Sigmoid colon (tissue), 4 donors: Measurements from ENCODE around the gene TSPYL4.

Experiments
- EP300 ChIP-seq, 4 donors: sonication (generic); formaldehyde crosslinking; IDR thresholded peaks; one replicate each; pipeline ENCODE4 v1.6.1; 2017; ENCODE audit warnings: antibody characterized with exemption in 4 of 4
- POLR2A ChIP-seq, 2 donors: fragments of 450-650 bp; IDR thresholded peaks; one replicate each; pipeline ENCODE4 v1.6.1; 2016; ENCODE audit warnings: antibody characterized with exemption in 2 of 2, mild to moderate bottlenecking in 2 of 2, moderate library complexity in 2 of 2
- POLR2AphosphoS5 ChIP-seq, 4 donors: sonication (generic); formaldehyde crosslinking; IDR thresholded peaks; one replicate each; pipeline ENCODE4 v1.6.1; 2017; ENCODE audit warnings: antibody characterized with exemption in 4 of 4

- TF ChIP-seq POLR2A (IDR thresholded peaks at IDR 0.05) = peak; percentile 75 to 79
- peak; percentile 94 to 98 (median 95) for TF ChIP-seq POLR2AphosphoS5 (IDR thresholded peaks at IDR 0.05)
- no peak for TF ChIP-seq EP300 (IDR thresholded peaks at IDR 0.05)
Measured at GRCh38 chr6:116253505-116254296, at the start of gene TSPYL4.
